Small intestine (tissue), 7 donors: Measurements from ENCODE around the gene LRRFIP2. TPM values are rescaled to one million over a fixed set of nuclear protein-coding genes. Genes with fewer than 3 reads are reported as not detected.
"Not testable (repeated sequence)": the region's sequence is repeated elsewhere in the genome, so short reads cannot be mapped to it uniquely, and the experiment has no call there.

Experiments
- DNase-seq, 2 donors: peaks; one replicate each; pipeline versions ENCODE4 v3.0.0 to v3.0.0-alpha.2; 2013
- FAIRE-seq: peaks from 2 replicates; lab custom pipeline; 2012; peaks lifted over from hg19 to GRCh38; lab: Jason Lieb, UNC
- H3K27ac ChIP-seq, 3 donors: one replicate each; pipeline ENCODE4 v1.5.1; 2013; ENCODE audit warnings: low read length in 2 of 3, mild to moderate bottlenecking in 2 of 3, control low read depth in 1 of 3, inconsistent platforms in 1 of 3, low read depth in 1 of 3, moderate library complexity in 1 of 3
- H3K27me3 ChIP-seq, 3 donors: one replicate each; pipeline ENCODE4 v1.6.1; 2013; ENCODE audit warnings: low read length in 3 of 3, inconsistent platforms in 1 of 3; ENCODE audit not compliant: control insufficient read depth in 3 of 3, insufficient read depth in 3 of 3
- H3K36me3 ChIP-seq, 3 donors: one replicate each; pipeline ENCODE4 v1.6.1; 2013; ENCODE audit warnings: low read length in 3 of 3, inconsistent platforms in 1 of 3, low read depth in 1 of 3, mild to moderate bottlenecking in 1 of 3, moderate library complexity in 1 of 3; ENCODE audit not compliant: control insufficient read depth in 3 of 3, insufficient read depth in 2 of 3
- H3K4me1 ChIP-seq, 3 donors: one replicate each; pipeline ENCODE4 v1.6.1; 2013; ENCODE audit warnings: low read length in 2 of 3, inconsistent platforms in 1 of 3, low read depth in 1 of 3, mild to moderate bottlenecking in 1 of 3, moderate library complexity in 1 of 3; ENCODE audit not compliant: control insufficient read depth in 3 of 3, insufficient read depth in 2 of 3
- H3K4me3 ChIP-seq, 3 donors: one replicate each; pipeline ENCODE4 v1.5.1; 2013; ENCODE audit warnings: low read length in 3 of 3, control low read depth in 1 of 3, inconsistent platforms in 1 of 3, low read depth in 1 of 3, mild to moderate bottlenecking in 1 of 3, moderate library complexity in 1 of 3
- H3K9me3 ChIP-seq, 2 donors: one replicate each; pipeline ENCODE4 v1.6.1; 2013; ENCODE audit warnings: low read depth in 1 of 2, low read length in 1 of 2; ENCODE audit not compliant: control insufficient read depth in 2 of 2, insufficient read depth in 1 of 2
- WGBS, 3 donors: extraction: QIAGEN DNeasy Blood & Tissue Kit; methylation state at CpG; one replicate each; pipeline ENCODE4 v1.1.7; 2013; 5-methylcytosine and 5-hydroxymethylcytosine counted together
- polyA plus RNA-seq, 4 donors: library from polyadenylated mRNA; stranded (reverse) in 3 of 4; unstranded in 1 of 4; fragments of 200-250 nt in 3 of 4; fragments of 120-200 nt in 1 of 4; gene quantifications; one replicate each; pipeline versions ENCODE4 v1.2.1 to v1.2.3, GENCODE V29; 2013
- donor health status: healthy with polysubstance abuse.
- donor health status: control.
- donor health status: control.
- donor health status: Bipolar disorder and iron deficiency.
- donor health status: healthy.

LRRFIP2 gene
- polyA plus RNA-seq, 4 donors, result 36.3 to 87.2 (median 46.4) TPM

- Histone ChIP-seq H3K9me3 (no peaks in the 10 kb centered on the region), H3K27me3 (no peaks in the 10 kb centered on the region), H3K36me3 (peaks cover 0 to 19% (median 10%) of the 10 kb centered on the region in 3 donors), H3K4me3 (no peak overlapping the region), H3K27ac (no peak overlapping the region), H3K4me1 (peaks cover 0 to 2% (median 0%) of the 10 kb centered on the region in 3 donors)
- DNase-seq (no peak), FAIRE-seq (no peak)
- WGBS, 3 donors, result 82 to 93% (median 90%) methylated on average over 3 of the region's 3 CpGs
Observed at GRCh38 chr3:37148208-37148607, 26.2 kb downstream of the LRRFIP2 start.

GRCh38 chr3:37147666-37148065 is 26.7 kb downstream of the LRRFIP2 start:
- FAIRE-seq, result peak; percentile 10
- Histone ChIP-seq H3K4me1 (peaks cover 0 to 2% (median 0%) of the 10 kb centered on the region in 3 donors), H3K4me3 (no peak overlapping the region), H3K9me3 (no peaks in the 10 kb centered on the region), H3K27me3 (no peaks in the 10 kb centered on the region), H3K36me3 (peaks cover 0 to 25% (median 12%) of the 10 kb centered on the region in 3 donors), H3K27ac (no peak overlapping the region)
- 52 to 94% (median 77%) methylated on average over 4 of the region's 4 CpGs for WGBS, 3 donors
- no peak for DNase-seq

GRCh38 chr3:37146927-37147326 is 27.5 kb downstream of the LRRFIP2 start:
- H3K4me3 ChIP-seq, FAIRE-seq, H3K4me1 ChIP-seq, DNase-seq, H3K9me3 ChIP-seq, H3K27me3 ChIP-seq, H3K27ac ChIP-seq: not testable (repeated sequence)
- 77 to 92% (median 92%) methylated on average over 2 of the region's 2 CpGs for WGBS, 3 donors
- H3K36me3 ChIP-seq, result peaks cover 0 to 25% (median 14%) of the 10 kb centered on the region in 3 donors

GRCh38 chr3:37145611-37146010 is 28.8 kb downstream of the LRRFIP2 start:
- no peaks in the 10 kb centered on the region for H3K27me3 ChIP-seq
- H3K9me3 ChIP-seq, result no peaks in the 10 kb centered on the region
- H3K27ac ChIP-seq, result peak overlapping the region in 1 of 3 donors; percentile 40
- no peak for FAIRE-seq
- no peak overlapping the region for H3K4me3 ChIP-seq
- no peak for DNase-seq
- H3K36me3 ChIP-seq, result peaks cover 0 to 29% (median 14%) of the 10 kb centered on the region in 3 donors
- H3K4me1 ChIP-seq, result peaks cover 0 to 2% (median 0%) of the 10 kb centered on the region in 3 donors
- WGBS, 3 donors, result 62 to 88% (median 71%) methylated on average over 2 of the region's 2 CpGs

GRCh38 chr3:37144806-37145205 is 29.6 kb downstream of the LRRFIP2 start:
- peaks cover 0 to 26% (median 14%) of the 10 kb centered on the region in 3 donors for H3K36me3 ChIP-seq
- H3K27me3 ChIP-seq, result no peaks in the 10 kb centered on the region
- no peak for DNase-seq
- H3K27ac ChIP-seq, result no peak overlapping the region
- H3K4me3 ChIP-seq, result no peak overlapping the region
- H3K9me3 ChIP-seq, result no peaks in the 10 kb centered on the region
- FAIRE-seq, result no peak
- peaks cover 0 to 8% (median 2%) of the 10 kb centered on the region in 3 donors for H3K4me1 ChIP-seq

- FAIRE-seq (no peak), DNase-seq (no peak)
- Histone ChIP-seq H3K4me3 (no peak overlapping the region), H3K9me3 (no peaks in the 10 kb centered on the region), H3K27ac (no peak overlapping the region), H3K27me3 (no peaks in the 10 kb centered on the region), H3K36me3 (peaks cover 0 to 23% (median 12%) of the 10 kb centered on the region in 3 donors), H3K4me1 (peaks cover 0 to 8% (median 2%) of the 10 kb centered on the region in 3 donors)
- 92 to 96% (median 94%) methylated on average over 9 of the region's 9 CpGs for WGBS, 3 donors
Observed at GRCh38 chr3:37143821-37144220, 30.6 kb downstream of the LRRFIP2 start.

GRCh38 chr3:37141676-37142075 is 32.7 kb downstream of the LRRFIP2 start:
- Histone ChIP-seq H3K27me3 (no peaks in the 10 kb centered on the region), H3K36me3 (peaks cover 0 to 20% (median 7%) of the 10 kb centered on the region in 3 donors), H3K4me3 (no peak overlapping the region), H3K27ac (no peak overlapping the region), H3K4me1 (peaks cover 0 to 17% (median 2%) of the 10 kb centered on the region in 3 donors), H3K9me3 (no peaks in the 10 kb centered on the region)
- WGBS, 3 donors, result 89 to 98% (median 97%) methylated on average over 3 of the region's 3 CpGs
- no peak for DNase-seq
- no peak for FAIRE-seq

GRCh38 chr3:37140899-37141541 is 33.4 kb downstream of the LRRFIP2 start:
- Histone ChIP-seq H3K4me3 (no peak overlapping the region), H3K36me3 (peaks cover 0 to 18% (median 4%) of the 10 kb centered on the region in 3 donors), H3K9me3 (no peaks in the 10 kb centered on the region), H3K27ac (no peak overlapping the region), H3K4me1 (peaks cover 0 to 17% (median 2%) of the 10 kb centered on the region in 3 donors), H3K27me3 (no peaks in the 10 kb centered on the region)
- FAIRE-seq, result no peak
- 92 to 99% (median 99%) methylated on average over 3 of the region's 3 CpGs for WGBS, 3 donors
- DNase-seq, result no peak
